T47D (cell line): ENCODE measurements around the gene ZNF341.
"Not testable (repeated sequence)": the region's sequence is repeated elsewhere in the genome, so short reads cannot be mapped to it uniquely, and the experiment has no call there.

ENCODE experiments used
- DNase-seq, 2 experiments: peaks; one replicate each; pipeline versions ENCODE4 v3.0.0 to v3.0.0-alpha.2; 2011 to 2012; ENCODE audit warnings: low read depth in 1 of 2, low spot score in 1 of 2
- JUND ChIP-seq: IDR thresholded peaks from 2 replicates; pipeline ENCODE4 v1.6.1; 2012; ENCODE audit warnings: low read depth
- in situ Hi-C: cut with HindIII; loops from 2 replicates; pipeline ENCODE4 v1.10.0; 2016; ENCODE audit warnings: low sequenced_read_pairs, low pct_unique_long_range_greater_than_20kb

Gene ZNF341

GRCh38 chr20:33789858-33790182, 58.0 kb downstream of the ZNF341 start:
- DNase-seq = no peak
- TF ChIP-seq JUND = no peak
- in situ Hi-C loops = no loop called here

- no peak for TF ChIP-seq JUND
- no peak for DNase-seq
- in situ Hi-C loops = no loop called here
Observed at GRCh38 chr20:33790566-33790965, 58.8 kb downstream of the ZNF341 start.

- in situ Hi-C loops = no loop called here
- no peak for TF ChIP-seq JUND
Observed at GRCh38 chr20:33791021-33791420, 59.2 kb downstream of the ZNF341 start.

GRCh38 chr20:33791540-33791939, 59.7 kb downstream of the ZNF341 start:
- no peak for DNase-seq
- in situ Hi-C loops = no loop called here
- no peak for TF ChIP-seq JUND

More at GRCh38 chr20:33791021-33791420, 59.2 kb downstream of the ZNF341 start:
- DNase-seq = no peak

GRCh38 chr20:33791959-33792597, 60.3 kb downstream of the ZNF341 start:
- in situ Hi-C loops = no loop called here
- no peak for TF ChIP-seq JUND
- peak; percentile 49 to 72 for DNase-seq

GRCh38 chr20:33792598-33792989, 60.8 kb downstream of the ZNF341 start:
- in situ Hi-C loops, DNase-seq: not testable (repeated sequence)

- DNase-seq = no peak
Observed at GRCh38 chr20:33793011-33793931, 61.5 kb downstream of the ZNF341 start.

GRCh38 chr20:33796263-33796906, 64.6 kb downstream of the ZNF341 start:
- TF ChIP-seq JUND = no peak
- in situ Hi-C loops = no loop called here
- peak; percentile 85 to 97 for DNase-seq

More at GRCh38 chr20:33793011-33793931, 61.5 kb downstream of the ZNF341 start:
- in situ Hi-C loops = no loop called here
- no peak for TF ChIP-seq JUND

- in situ Hi-C loops = no loop called here
Observed at GRCh38 chr20:33796907-33797544, 65.2 kb downstream of the ZNF341 start.

GRCh38 chr20:33798444-33798843, 66.6 kb downstream of the ZNF341 start:
- no peak for TF ChIP-seq JUND
- DNase-seq = no peak
- in situ Hi-C loops = no loop called here

More at GRCh38 chr20:33796907-33797544, 65.2 kb downstream of the ZNF341 start:
- DNase-seq = peak; percentile 54 to 79
- TF ChIP-seq JUND = no peak

- TF ChIP-seq JUND = no peak
- in situ Hi-C loops = no loop called here
- no peak for DNase-seq
Observed at GRCh38 chr20:33803921-33804337, 72.1 kb downstream of the ZNF341 start.

- in situ Hi-C loops = no loop called here
- TF ChIP-seq JUND = no peak
- no peak for DNase-seq
Observed at GRCh38 chr20:33808388-33808787, 76.6 kb downstream of the ZNF341 start.
